ENCODE data around the gene CCL21. TPM values are rescaled to one million over a fixed set of nuclear protein-coding genes. Genes with fewer than 3 reads are reported as not detected.
A peak's percentile ranks its signal among the peaks of the same experiment; 100 is the strongest.

CCL21 gene
- total and polyA plus RNA-seq, 2 of the 13 experiments (the other 11 are each of a cell fraction or from before 2014, with no cell fraction given) = not detected

GRCh38 chr9:34744295-34745221, 34.6 kb upstream of the CCL21 start:
- Histone ChIP-seq H3K27me3 (ENCODE audit: control insufficient read depth in 1 of 2, insufficient read depth in 2 of 2, low read length in 2 of 2) (no peaks in the 10 kb centered on the region), H2AFZ (ENCODE audit: low read length) (no peak overlapping the region), H3K9ac (ENCODE audit: insufficient read depth, low read depth, low read length) (no peak overlapping the region), H3K4me1 (ENCODE audit: insufficient read depth, low read length) (no peaks in the 10 kb centered on the region; the same call in 1 of the 2 replicates), H3K4me2 (ENCODE audit: low read depth, low read length) (no peak overlapping the region), H3K4me3 (replicated peaks in 1 of 3; ENCODE audit: insufficient read depth in 1 of 3, low read depth in 2 of 3, low read length in 3 of 3) (no peak overlapping the region), H4K20me1 (ENCODE audit: insufficient read depth, low read length) (no peaks in the 10 kb centered on the region), H3K36me3 (replicated peaks in 1 of 2; ENCODE audit: control insufficient read depth in 1 of 2, insufficient read depth in 2 of 2, low read length in 2 of 2) (no peaks in the 10 kb centered on the region), H3K79me2 (ENCODE audit: insufficient read depth, low read length) (no peaks in the 10 kb centered on the region), H3K9me3 (ENCODE audit: low read length) (no peaks in the 10 kb centered on the region), H3K27ac (ENCODE audit: extremely low read length, insufficient read depth, low read length) (no peak overlapping the region)
- ATAC-seq = no peak
- in situ Hi-C loops (cut with HindIII; ENCODE audit: extremely low pct_ligation_motif_present, low pct_unique_long_range_greater_than_20kb) (no loop called here), intact Hi-C loops (cut with micrococcal nuclease; ENCODE audit: unreplicated experiment) (no loop called here)
- POLR2A ChIA-PET = no interaction called here
- no peak for FAIRE-seq
- TF ChIP-seq ZNF569 (CRISPR knock-in tag; IDR thresholded peaks at IDR 0.05; ENCODE audit: borderline replicate concordance) (no peak), ZNF781 (CRISPR knock-in tag; IDR thresholded peaks at IDR 0.05; ENCODE audit: borderline replicate concordance, not compliant biosample characterization) (no peak)
- CTCF ChIA-PET (ENCODE audit: low intra/inter-chr PET ratio, low total read pairs) = no interaction called here
- no peak for DNase-seq (ENCODE audit: low spot score)
- WGBS (ENCODE audit: low lambda C conversion rate) = 76% methylated on average over 2 of the region's 2 CpGs
- BruUV-seq (replicated peaks) = no TSS peak

GRCh38 chr9:34742710-34743109, 32.8 kb upstream of the CCL21 start:
- Histone ChIP-seq H3K36me3 (replicated peaks in 1 of 2; ENCODE audit: control insufficient read depth in 1 of 2, insufficient read depth in 2 of 2, low read length in 2 of 2) (no peaks in the 10 kb centered on the region), H3K4me1 (ENCODE audit: insufficient read depth, low read length) (no peaks in the 10 kb centered on the region; the same call in 1 of the 2 replicates), H4K20me1 (ENCODE audit: insufficient read depth, low read length) (no peaks in the 10 kb centered on the region), H3K4me2 (ENCODE audit: low read depth, low read length) (no peak overlapping the region), H3K79me2 (ENCODE audit: insufficient read depth, low read length) (no peaks in the 10 kb centered on the region), H3K4me3 (replicated peaks in 1 of 3; ENCODE audit: insufficient read depth in 1 of 3, low read depth in 2 of 3, low read length in 3 of 3) (no peak overlapping the region), H3K9ac (ENCODE audit: insufficient read depth, low read depth, low read length) (no peak overlapping the region), H3K9me3 (ENCODE audit: low read length) (no peaks in the 10 kb centered on the region), H2AFZ (ENCODE audit: low read length) (no peak overlapping the region), H3K27ac (ENCODE audit: extremely low read length, insufficient read depth, low read length) (no peak overlapping the region), H3K27me3 (ENCODE audit: control insufficient read depth in 1 of 2, insufficient read depth in 2 of 2, low read length in 2 of 2) (no peaks in the 10 kb centered on the region)
- in situ Hi-C loops (cut with HindIII; ENCODE audit: extremely low pct_ligation_motif_present, low pct_unique_long_range_greater_than_20kb) = no loop called here
- no peak for ATAC-seq
- POLR2A ChIA-PET = no interaction called here
- CTCF ChIA-PET (ENCODE audit: low intra/inter-chr PET ratio, low total read pairs) = no interaction called here
- no peak for DNase-seq (ENCODE audit: low spot score)
- FAIRE-seq = no peak
- BruUV-seq (replicated peaks) = no TSS peak
- intact Hi-C loops (cut with micrococcal nuclease; ENCODE audit: unreplicated experiment) = no loop called here
- 42% methylated on average over 2 of the region's 2 CpGs for WGBS (ENCODE audit: low lambda C conversion rate)
- no peak for TF ChIP-seq MEIS2 (CRISPR knock-in tag; IDR thresholded peaks at IDR 0.05)
- no peak for TF ChIP-seq MAZ (IDR thresholded peaks at IDR 0.05; ENCODE audit: borderline replicate concordance, low read depth, low read length)
- no peak for TF ChIP-seq MAZ (CRISPR knock-in tag; IDR thresholded peaks at IDR 0.05; ENCODE audit: low read depth)
- peak; percentile 16; the same call in 1 of the 2 replicates for TF ChIP-seq ZBTB40 (IDR thresholded peaks at IDR 0.05)
- TF ChIP-seq ZBTB40 (CRISPR knock-in tag; IDR thresholded peaks at IDR 0.05) = no peak; the same call in 1 of the 2 replicates
- TF ChIP-seq MBD4 (IDR thresholded peaks at IDR 0.05; ENCODE audit: borderline replicate concordance, low read length) = no peak
